IPS-NIHi7 (cell line): ENCODE results near the gene LIPA.

Source experiments
- DNase-seq: peaks from one replicate; pipeline ENCODE4 v3.0.0; 2012; ENCODE audit warnings: mixed read lengths; ENCODE audit errors: extremely low spot score

The LIPA gene

DNA sequence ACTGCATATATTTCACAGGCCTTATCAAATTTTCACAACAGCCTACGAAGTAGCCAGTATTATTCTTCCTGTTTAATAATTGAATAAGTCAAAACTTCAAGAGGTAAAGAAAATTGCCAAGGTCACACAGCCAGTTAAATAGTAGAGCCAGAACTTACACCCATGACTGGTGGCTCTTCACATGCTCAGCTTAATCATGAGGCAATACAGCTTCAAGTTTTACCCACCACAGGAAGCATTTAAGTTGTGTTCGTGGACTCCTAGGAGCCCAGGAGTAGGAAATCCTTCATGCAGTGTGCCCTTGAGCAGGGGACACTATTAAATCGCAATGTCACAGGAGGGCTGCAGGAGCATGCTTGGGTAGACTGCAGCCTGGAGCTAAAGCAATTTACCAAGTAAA, 11.1 kb downstream of the LIPA start:
- DNase-seq, result no peak

DNA sequence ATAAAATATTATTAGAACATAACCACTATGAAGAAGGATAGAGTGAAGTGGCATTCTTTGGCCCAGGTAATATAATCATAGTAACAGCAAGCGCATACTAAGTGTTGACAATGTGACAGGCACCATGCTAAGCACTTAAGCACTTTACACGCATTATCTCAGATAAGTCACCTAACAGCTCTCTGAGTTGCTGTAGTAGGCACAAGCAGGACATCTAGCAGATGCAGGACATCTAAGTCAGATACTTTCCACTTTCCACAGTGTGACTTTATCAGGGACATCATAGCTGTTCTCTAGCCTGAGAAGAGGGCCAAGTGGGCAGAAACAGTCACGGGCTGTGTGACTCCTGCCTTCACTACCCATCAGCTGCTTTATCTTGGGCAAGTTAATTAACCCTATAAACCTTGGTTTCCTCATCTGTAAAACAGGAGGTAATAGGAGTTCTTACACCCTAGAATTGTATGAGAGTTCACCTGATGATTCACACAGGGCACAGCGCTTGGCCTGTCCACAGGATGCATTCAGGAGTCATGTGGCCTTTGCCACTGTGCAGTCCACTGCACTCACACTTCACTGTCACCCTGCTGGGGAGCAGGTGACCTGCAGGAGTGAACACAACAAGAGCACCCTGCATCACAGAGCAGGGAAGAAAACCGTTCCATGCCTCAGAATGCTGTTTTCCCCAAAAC, 12.5 kb downstream of the LIPA start:
- DNase-seq, result no peak

DNA sequence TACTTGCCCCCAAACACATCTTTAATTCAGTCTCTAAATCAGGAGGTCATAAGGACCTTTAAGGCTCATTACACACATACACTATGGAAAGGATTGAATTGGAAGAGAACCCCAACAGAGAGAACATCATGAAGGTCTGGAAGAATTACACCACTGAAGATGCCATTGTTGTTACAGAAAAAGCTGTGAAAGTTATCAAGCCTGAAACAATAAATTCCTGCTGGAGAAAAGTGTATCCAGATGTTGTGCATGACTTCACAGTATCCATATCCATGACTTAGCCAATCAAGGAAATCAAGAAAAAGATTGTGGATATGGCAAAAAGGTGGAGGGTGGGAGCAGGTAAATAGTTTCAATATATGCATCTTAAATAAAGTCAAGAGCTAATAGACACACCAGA, 13.7 kb downstream of the LIPA start:
- no peak for DNase-seq

DNA sequence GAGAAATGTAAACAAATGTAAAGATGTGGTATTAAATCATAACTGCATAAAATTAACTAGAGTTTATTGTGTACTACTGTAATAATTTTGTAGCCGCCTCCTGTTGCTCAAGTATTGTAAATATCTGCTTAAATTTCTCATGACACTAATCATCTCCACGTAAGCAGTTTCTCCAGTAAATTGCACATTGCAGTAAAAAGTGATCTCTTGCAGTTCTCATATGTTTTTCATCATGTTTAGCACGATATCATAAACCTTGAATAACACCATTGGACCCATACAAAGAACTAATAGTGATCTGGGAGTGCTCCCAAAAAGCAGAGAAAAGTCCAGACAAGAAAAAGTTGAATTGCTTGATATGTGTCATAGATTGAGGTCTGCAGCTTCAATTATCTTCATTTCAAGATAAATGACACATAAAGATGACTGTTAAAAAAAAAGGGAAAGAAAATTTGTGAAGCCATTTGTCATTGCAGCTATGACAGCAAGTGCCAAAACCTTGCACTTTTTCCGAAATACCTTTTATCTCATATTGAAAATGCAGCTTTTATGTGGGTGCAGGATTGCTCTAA, 15.3 kb downstream of the LIPA start:
- no peak for DNase-seq

DNA sequence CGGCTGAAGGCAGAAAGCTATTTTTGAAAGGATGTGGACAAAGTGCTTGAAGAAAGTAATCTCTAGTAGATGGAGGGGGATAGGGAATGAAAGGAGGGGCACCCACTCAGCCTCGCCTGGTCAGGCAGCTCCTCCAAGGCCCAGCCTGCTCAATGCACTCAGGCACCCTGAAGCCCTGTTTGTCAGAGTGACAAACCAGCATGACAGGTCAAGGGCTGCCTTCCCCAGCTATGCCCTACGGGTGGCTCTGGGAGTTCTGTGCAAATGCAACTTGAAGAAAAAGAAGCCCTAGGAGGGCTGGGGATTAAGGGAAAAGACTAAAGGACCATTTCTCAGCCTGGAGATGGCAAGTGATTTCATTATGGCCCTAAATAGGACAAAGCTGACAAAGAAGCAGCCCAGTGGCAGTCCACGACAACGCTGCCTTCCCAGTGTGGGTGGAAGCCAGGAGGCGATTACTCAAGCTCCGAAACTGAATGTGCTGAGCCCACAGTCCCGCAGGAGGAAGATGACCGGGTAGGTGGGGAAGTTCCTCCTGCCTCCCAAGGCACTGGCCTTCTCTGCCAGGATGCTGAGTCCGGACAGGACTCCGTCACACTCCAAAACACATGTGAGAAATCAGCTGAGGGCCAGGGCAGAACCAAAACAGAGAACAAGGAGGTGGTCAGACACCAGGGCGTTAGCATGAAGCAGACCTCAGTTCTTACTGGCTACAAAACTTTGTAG, 16.3 kb downstream of the LIPA start:
- peak; percentile 31 for DNase-seq

DNA sequence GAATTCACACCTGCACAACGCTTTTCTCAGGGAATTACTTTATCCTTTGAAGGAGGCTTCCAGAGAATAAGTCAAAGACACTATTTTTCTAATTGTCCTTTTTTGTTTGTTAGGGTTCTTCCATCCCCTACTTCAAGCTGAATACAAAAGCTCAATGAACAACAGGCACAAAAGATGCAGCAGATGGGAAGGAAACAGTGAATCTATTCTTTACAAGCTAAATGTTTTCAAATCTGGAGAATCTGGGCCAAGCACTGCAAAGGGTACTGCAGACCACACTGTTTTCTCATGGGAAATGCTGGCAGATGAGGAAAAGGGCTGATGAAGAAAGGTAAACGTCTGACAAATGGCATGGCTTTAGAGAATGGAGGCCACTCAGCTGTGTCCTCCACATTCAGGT, 18.5 kb downstream of the LIPA start:
- no peak for DNase-seq

DNA sequence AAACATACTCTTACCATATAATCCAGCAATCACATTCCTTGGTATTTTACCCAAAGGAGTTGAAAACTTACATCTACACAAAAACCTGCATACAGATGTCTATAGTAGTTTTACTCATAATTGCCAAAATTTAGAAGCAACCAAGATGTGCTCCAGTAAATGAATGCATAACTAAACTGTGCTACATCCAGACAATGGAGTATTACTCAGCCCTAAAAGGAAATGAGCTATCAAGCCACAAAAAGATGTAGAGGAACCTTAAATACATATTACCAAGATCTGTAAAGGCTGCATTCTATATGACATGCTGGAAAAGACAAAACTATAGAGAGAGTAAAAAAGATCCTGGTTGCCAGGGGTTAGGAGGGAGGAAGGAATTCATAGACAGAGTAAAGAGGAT, 22.6 kb downstream of the LIPA start:
- DNase-seq, result no peak

DNA sequence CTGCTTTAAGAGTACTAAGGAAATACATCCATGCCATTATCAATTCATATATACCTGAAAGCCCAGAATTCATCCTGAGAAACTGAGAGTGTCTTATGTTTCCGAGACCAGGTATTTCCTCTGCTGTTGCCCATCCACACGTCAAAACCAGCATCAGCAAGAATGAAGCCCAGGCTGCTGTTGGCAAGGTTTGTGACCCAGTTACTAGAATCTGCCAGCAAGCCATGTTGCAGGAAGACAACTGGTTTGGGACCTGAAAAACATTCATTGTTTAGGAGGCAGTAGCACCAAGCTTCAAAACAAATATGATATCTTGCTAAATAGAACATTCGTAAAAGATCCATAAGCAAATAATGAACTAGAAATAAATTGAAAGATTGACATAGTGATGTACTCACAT, 23.4 kb downstream of the LIPA start:
- DNase-seq, result no peak

DNA sequence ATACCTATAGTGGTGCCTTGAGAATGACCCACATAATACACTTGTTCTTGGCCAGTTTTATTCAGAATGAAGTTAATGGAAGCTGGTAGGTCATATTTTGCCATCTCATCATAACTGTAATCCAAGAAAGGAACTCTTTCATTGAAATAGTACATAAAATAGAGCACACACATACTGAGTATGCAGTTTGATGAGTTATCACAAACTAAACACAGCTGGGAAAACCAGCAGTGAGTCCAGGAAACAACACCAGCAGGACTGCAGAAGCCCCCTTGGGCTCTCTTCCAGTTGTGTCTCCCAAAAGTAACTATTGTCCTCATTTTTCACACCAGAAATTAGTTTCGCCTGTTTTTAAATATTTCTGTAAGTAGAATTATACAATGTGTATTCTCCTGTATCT, 24.7 kb downstream of the LIPA start:
- DNase-seq, result no peak

DNA sequence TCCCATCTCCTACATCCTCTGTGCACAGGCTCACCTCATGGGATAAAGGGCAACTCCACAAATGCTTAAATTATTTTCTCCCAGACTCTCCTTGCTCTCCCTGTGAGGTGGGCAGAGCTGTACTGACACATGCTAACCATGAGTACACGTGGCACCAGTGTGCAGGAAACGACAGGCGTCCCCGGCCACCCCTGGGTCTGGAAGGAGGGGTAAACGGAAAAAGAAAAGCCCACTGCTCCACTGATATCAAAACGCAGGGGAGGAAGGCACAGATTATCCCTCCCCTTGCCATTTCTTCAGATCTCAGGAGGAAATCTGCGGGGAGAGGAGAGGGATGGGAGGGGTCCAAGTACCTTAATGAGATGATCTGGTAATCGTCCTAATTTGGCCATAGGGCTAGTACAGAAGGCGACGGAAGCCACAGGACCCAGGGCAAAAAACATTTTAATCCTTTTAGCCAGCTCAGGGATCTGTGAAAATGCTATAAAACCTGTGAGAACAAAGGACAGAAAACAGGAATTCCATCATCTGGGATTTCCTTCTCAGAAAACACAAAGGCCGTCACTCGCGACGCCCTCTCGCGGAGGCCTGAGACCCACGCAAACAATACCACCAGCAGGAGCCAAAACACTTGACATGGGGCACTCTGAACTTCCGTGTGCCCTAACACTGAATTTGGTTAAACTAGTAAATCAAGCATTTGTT, 26.7 kb downstream of the LIPA start:
- DNase-seq, result no peak

DNA sequence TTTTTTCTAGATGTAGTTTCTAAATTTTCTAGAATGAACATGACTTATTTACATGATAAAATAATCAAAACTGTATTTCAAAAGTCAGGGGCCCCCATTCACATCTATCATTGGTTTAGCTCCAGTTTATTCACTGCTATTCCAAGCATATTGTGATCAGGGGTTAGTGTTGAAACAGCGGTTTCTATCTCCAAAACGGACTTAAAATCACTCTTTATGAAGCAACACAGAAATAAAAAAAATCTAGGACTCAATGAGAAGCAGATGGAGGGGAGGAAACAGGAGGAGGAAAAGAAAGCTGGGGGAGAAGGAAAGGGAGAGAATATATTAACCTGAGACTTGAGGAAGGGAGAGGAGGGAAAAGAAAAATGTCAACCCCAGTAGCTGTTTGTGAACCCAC, 29.7 kb downstream of the LIPA start:
- no peak for DNase-seq

DNA sequence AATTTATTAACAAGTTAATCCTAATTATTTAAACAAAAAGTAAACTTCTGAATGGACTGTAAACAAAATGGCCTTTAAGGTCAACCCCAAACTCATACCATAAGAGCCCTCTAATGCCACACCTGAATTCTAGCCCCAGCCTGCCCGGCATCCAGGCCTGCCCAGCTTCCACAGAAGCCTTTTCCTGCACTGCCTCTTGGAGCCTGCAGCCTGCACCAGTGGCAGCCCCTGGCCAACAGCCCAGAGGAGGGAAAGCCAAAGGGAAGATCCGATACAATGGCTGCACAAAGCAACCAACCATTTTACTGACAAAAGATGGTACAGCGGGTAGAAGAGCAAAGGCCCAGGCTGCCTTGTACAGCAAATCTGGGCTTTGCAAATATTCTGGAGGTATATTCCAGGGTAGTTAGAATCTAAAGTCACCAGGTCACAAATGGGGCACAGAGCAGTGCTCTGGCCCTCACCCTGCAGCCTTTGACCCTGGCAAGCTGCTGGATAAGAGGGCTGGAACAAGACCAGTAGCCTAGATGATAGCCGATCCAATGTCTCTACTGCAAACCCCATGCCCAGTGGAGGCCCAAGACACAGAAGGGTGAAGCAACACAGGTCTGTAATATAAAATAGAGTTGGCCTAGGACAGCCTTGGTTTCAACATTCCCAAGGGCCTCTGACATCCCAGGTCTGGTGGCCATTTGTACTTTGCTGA, 31.9 kb downstream of the LIPA start:
- no peak for DNase-seq

DNA sequence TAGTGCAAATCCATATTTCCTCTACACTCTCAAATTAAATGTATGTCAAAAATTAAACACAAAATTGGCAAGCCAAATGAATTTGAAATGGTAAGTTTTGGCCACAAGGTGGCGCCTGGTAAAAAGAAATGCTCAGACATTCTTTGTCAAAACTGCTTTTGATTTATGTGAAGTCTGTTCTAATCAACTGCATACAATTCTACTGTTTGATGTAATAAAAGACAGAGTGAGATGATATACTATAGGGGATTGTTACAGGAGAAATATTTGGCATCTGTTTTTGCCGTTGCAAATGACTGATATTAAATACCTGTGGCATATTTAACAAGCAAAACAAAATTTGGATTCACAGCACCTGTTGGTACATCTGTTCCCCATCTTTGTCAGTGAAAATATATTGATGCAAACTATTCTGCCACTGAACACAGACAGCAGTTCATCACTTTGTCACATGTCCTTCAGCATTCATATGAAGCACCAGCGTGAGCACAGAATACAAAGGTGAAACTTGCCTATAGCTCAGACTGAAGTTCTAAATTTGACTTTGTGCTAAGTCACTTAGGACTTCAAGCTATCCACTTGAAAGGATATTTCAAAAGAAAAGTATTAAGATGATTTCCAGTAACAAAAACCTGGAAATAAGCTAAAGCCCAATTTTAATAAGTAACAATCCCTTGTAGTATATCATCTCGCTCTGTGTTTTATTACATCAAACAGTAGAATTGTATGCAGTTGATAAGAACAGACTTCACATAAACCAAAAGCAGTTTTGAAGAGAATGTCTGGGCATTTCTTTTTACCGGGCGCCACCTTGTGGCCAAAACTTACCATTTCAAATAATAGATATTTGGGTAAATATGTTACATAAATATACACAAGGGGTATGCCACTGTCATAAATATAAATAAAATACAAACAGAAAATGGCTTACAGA, 34.3 kb downstream of the LIPA start:
- no peak for DNase-seq

DNA sequence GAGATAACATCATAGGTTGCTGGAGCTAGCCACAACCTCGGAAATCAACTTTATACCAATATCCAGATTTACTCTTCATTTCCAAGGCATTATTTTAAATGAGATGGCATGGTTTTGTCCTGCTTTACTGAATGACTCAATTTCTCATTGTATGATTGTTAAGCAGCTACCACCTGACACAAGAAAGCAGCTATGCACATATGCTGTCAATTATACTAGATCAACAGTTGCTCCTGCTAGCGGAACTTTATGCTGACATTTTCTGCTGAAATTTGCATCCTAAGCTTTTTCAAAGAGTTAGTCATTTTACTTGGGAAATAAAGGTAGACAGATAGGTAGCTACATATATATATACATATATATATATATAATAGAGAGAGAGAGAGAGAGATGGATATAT, 35.5 kb downstream of the LIPA start:
- no peak for DNase-seq

DNA sequence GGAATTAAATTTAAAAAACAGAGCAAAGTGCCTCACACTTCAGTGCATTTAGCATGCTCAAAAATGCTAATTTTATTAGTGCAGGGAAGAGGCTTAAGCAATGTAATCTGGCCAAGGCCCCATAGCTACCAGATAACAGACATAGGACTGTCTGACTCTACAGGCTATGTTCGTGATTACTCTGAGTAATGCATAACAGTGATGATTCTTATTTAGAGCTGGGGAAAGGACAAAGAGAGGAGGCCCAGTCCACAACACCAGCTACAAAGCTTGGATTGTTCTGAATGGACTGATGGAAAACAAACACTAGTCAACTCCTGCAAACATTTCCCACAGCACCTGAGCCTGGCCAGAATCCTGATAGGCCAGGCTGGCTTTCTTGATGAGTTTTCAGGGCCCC, 36.1 kb downstream of the LIPA start:
- DNase-seq, result no peak

DNA sequence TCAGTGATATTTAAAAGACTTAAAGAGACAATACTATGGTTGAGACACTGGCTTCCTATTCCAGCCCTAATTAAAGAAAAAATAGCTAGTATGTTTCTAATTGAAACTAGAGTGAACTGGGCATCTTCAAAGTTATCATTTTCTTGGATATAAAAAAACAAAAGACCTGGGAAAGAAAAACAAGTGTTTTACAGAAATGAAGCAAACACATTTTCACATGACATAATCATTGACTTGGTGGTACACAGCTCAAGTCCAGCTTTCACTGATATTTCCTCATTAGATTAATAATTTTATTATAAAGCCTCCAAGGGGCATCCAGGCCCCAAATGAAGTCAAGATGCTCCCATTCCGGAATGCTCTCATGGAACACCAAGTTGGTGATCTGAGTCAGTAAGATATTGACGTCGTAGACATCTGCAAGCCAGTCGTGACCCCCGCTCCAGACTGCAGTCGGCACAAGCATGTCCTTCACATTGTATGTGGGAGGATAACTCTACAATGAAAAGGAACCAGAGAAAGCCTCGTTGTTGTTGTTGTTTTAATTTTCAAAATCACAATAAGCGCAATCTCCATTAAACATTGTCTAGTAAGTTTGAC, 36.9 kb downstream of the LIPA start:
- no peak for DNase-seq

DNA sequence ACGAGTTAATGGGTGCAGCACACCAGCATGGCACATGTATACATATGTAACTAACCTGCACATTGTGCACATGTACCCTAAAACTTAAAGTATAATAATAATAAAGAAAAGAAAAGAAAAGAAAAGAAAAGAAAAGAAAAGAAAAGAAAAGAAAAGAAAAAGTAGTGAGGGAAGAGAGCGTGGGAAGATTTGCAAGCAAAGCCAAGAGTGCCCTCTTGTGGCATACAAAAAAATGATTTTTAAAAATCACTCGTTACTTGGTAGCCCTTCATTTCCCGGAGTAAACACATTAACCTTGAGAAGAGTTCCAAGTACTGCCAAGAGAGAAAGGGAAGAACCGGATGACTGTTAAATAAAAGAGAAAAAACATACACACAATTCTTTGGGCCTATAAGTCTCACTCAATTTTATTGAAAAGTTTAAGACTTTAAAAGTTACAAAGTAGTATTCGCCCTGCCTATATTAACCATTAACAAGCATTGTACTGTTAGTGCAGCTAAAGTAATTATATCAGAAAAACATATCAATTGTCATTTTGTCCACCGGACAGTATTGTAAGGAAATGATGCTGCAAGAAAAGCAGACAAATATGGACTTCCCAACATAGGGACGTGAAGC, 38.3 kb downstream of the LIPA start:
- DNase-seq, result peak; percentile 38

DNA sequence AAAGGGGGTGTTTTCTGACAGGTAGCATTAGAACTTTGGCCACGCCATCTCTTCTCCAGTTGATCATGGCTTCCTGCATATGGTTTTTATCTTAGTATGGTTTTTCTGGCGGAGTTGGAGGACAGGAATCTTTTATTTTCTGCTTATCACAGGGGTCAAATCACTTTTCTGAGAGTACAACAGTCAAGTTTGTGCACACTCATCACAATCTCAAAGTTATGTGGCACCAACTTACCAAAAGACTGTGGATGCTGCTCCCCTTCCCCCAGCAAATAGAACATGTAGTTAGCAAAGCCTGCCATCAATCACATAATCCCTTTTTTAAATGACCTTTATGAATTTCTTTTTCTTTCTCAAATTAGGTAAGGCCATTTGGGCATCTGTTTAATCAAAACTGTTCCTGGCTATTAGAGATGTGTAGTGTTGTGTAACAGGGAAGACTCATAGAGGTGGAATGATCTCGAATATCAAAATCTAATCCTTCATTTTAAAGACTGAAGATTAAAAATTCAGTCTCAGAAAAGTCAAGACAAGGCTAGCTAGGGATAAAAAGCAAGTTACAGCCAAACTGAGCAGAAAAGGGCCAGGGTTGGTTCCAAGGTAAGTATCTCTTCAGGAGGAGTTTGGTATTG, 40.7 kb downstream of the LIPA start:
- no peak for DNase-seq

DNA sequence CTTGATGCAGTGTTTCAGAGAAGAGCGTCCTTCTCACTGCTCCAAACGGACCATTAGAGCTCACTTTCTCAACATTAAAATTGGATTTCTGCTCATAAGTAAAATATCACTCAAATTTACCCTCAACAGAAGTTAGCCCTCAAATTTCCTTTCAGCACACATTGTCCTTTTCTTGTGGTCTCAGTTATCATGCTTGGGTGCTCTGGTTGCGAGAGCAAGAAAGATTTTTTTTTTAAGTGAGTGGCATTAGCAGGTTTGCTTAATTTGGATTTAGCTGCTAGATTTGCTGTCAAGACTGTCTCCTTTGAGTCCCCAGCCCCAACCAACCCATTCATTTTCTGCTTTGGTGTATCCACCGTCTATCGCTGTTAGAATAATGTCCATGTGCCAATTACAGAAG, 41.9 kb downstream of the LIPA start:
- no peak for DNase-seq
